GM12878 (cell line): ENCODE results near the gene NRSN2. TPM values are rescaled to one million over a fixed set of nuclear protein-coding genes. Genes with fewer than 3 reads are reported as not detected.
A peak's percentile ranks its signal among the peaks of the same experiment; 100 is the strongest.

Experiments used
- ATAC-seq: fragments of 200-7000 bp; cut with Tn5 transposase; 3 replicates; pipeline ENCODE4 v1.9.1; 2020; ENCODE audit warnings: mild to moderate bottlenecking, moderate library complexity
- BruUV-seq: library from RNA; stranded (reverse); fragments of 400-500 nt; replicated peaks from 2 replicates; lab custom pipeline; 2021; lab: Mats Ljungman, UMichigan
- CTCF ChIA-PET: fragments of 300-600 bp; sonication (Branson Sonifier 250); formaldehyde crosslinking; extraction: SDS; loops from one replicate; lab custom pipeline; 2021; ENCODE audit warnings: inconsistent platforms; lab: Yijun Ruan, JAX
- POLR2A ChIA-PET: fragments of 350-600 bp; formaldehyde crosslinking; extraction: SDS; loops from one replicate; lab custom pipeline; 2021; ENCODE audit warnings: inconsistent platforms; lab: Charles Lee
- RAD21 ChIA-PET: fragments of 300-600 bp; sonication (Branson Sonifier 250); formaldehyde crosslinking; loops from one replicate; lab custom pipeline; 2023; ENCODE audit warnings: antibody characterized with exemption; ENCODE audit not compliant: unreplicated experiment; lab: Charles Lee
- SMC1A ChIA-PET: fragments of 300-600 bp; sonication (Branson Sonifier 250); formaldehyde crosslinking; loops from one replicate; lab custom pipeline; 2023; ENCODE audit not compliant: unreplicated experiment, uncharacterized antibody; lab: Charles Lee
- DNase-seq: peaks from one replicate; pipeline ENCODE4 v3.0.0-alpha.2; 2011; ENCODE audit warnings: low read depth, low spot score
- FAIRE-seq: peaks from 3 replicates; lab custom pipeline; 2011; peaks lifted over from hg19 to GRCh38; lab: Jason Lieb, UNC
- H2AFZ ChIP-seq: 2 replicates; pipeline ENCODE4 v1.6.0; 2011; ENCODE audit warnings: low read depth, low read length, control low read depth; ENCODE audit not compliant: control insufficient read depth
- H3K27ac ChIP-seq: 2 replicates; pipeline ENCODE4 v1.5.1; 2011; ENCODE audit warnings: control low read depth; ENCODE audit not compliant: control insufficient read depth, insufficient read depth
- H3K27me3 ChIP-seq, 2 experiments: replicated peaks in 1 of 2; 2 replicates each; pipeline versions ENCODE4 v1.6.0 to v1.6.1; 2011; ENCODE audit warnings: low read length in 1 of 2; ENCODE audit not compliant: control insufficient read depth in 2 of 2, insufficient read depth in 2 of 2
- H3K36me3 ChIP-seq, 2 experiments: 2 replicates each; pipeline ENCODE4 v1.5.1; 2011; ENCODE audit warnings: low read length in 1 of 2; ENCODE audit not compliant: control insufficient read depth in 2 of 2, insufficient read depth in 2 of 2
- H3K4me1 ChIP-seq: 2 replicates; pipeline ENCODE4 v1.6.1; 2011; ENCODE audit warnings: mild to moderate bottlenecking, low read length, moderate library complexity, mixed read lengths; ENCODE audit not compliant: control insufficient read depth, insufficient read depth
- H3K4me2 ChIP-seq: 2 replicates; pipeline ENCODE4 v1.6.0; 2011; ENCODE audit warnings: control low read depth; ENCODE audit not compliant: control insufficient read depth, insufficient read depth
- H3K4me3 ChIP-seq: fragments of 200-600 bp; sonication (generic); 2 replicates; pipeline ENCODE4 v1.5.1; 2016
- H3K79me2 ChIP-seq: 2 replicates; pipeline ENCODE4 v1.6.0; 2011; ENCODE audit warnings: low read length; ENCODE audit not compliant: control insufficient read depth, insufficient read depth
- H3K9ac ChIP-seq: 2 replicates; pipeline ENCODE4 v1.8.0; 2011; ENCODE audit warnings: low read length, control low read depth, mixed read lengths; ENCODE audit not compliant: control insufficient read depth, insufficient read depth
- H3K9me3 ChIP-seq: replicated peaks from 3 replicates; pipeline ENCODE4 v1.5.1; 2011; ENCODE audit warnings: mild to moderate bottlenecking, low read length; ENCODE audit not compliant: control insufficient read depth, insufficient read depth
- H4K20me1 ChIP-seq: 2 replicates; pipeline ENCODE4 v1.6.0; 2011; ENCODE audit not compliant: control insufficient read depth, insufficient read depth
- BACH1 ChIP-seq: fragments of 450-650 bp; IDR thresholded peaks from 2 replicates; pipeline ENCODE4 v1.6.1; 2017; ENCODE audit warnings: mild to moderate bottlenecking, borderline replicate concordance
- BHLHE40 ChIP-seq, 2 experiments: fragments of 450-650 bp in 1 of 2; IDR thresholded peaks; 2 replicates each; pipeline ENCODE4 v1.6.1; 2011 to 2017; ENCODE audit warnings: low read depth in 2 of 2, borderline replicate concordance in 1 of 2, improper control_type of control experiment in 1 of 2, low read length in 1 of 2, mild to moderate bottlenecking in 1 of 2
- CHD2 ChIP-seq: IDR thresholded peaks from 2 replicates; pipeline ENCODE4 v1.6.1; 2011; ENCODE audit warnings: low read depth, low read length, improper control_type of control experiment, borderline replicate concordance
- EED ChIP-seq: sonication (generic); IDR thresholded peaks from 2 replicates; pipeline ENCODE4 v1.6.1; 2016; ENCODE audit warnings: antibody characterized with exemption, low read depth
- EP300 ChIP-seq, 2 experiments: fragments of 150-350 bp in 1 of 2; IDR thresholded peaks; 2 replicates each; pipeline ENCODE4 v1.6.1; 2011 to 2012; ENCODE audit warnings: low read depth in 2 of 2, low read length in 2 of 2, borderline replicate concordance in 1 of 2, improper control_type of control experiment in 1 of 2, inconsistent platforms in 1 of 2; ENCODE audit not compliant: control insufficient read depth in 1 of 2
- GATAD2B ChIP-seq: fragments of 450-650 bp; conservative IDR thresholded peaks from 2 replicates; pipeline ENCODE4 v1.6.1; 2017; ENCODE audit warnings: low read depth, mild to moderate bottlenecking, moderate library complexity
- IKZF1 ChIP-seq: fragments of 450-650 bp; conservative IDR thresholded peaks from 2 replicates; pipeline ENCODE4 v1.6.1; 2017; ENCODE audit warnings: antibody characterized with exemption, mild to moderate bottlenecking
- IKZF2 ChIP-seq, 2 experiments: fragments of 450-650 bp; IDR thresholded peaks; 2 replicates each; pipeline ENCODE4 v1.6.1; 2017; ENCODE audit warnings: mild to moderate bottlenecking in 2 of 2, moderate library complexity in 2 of 2
- KLF5 ChIP-seq: fragments of 450-650 bp; IDR thresholded peaks from 2 replicates; pipeline ENCODE4 v1.6.1; 2014; ENCODE audit warnings: mild to moderate bottlenecking; ENCODE audit not compliant: partially characterized antibody
- LARP7 ChIP-seq: fragments of 450-650 bp; IDR thresholded peaks from 2 replicates; pipeline ENCODE4 v1.6.1; 2017; ENCODE audit warnings: mild to moderate bottlenecking
- MAX ChIP-seq: IDR thresholded peaks from 2 replicates; pipeline ENCODE4 v1.6.1; 2012; ENCODE audit warnings: low read depth, low read length, improper control_type of control experiment
- NR2C1 ChIP-seq: fragments of 450-650 bp; IDR thresholded peaks from 2 replicates; pipeline ENCODE4 v1.6.1; 2017; ENCODE audit warnings: antibody characterized with exemption, mild to moderate bottlenecking, moderate library complexity
- NRF1 ChIP-seq: conservative IDR thresholded peaks from 2 replicates; pipeline ENCODE4 v1.6.1; 2011; ENCODE audit warnings: mild to moderate bottlenecking, low read depth, low read length, improper control_type of control experiment
- PAX5 ChIP-seq: IDR thresholded peaks from 2 replicates; pipeline ENCODE4 v1.6.1; 2011; ENCODE audit warnings: low read depth, low read length, borderline replicate concordance
- POLR2A ChIP-seq: IDR thresholded peaks from 2 replicates; pipeline ENCODE4 v1.6.1; 2011; ENCODE audit warnings: low read depth, mild to moderate bottlenecking, low read length
- RB1 ChIP-seq: fragments of 450-650 bp; formaldehyde crosslinking; IDR thresholded peaks from 2 replicates; pipeline ENCODE4 v1.6.1; 2017; ENCODE audit warnings: mild to moderate bottlenecking, borderline replicate concordance
- RCOR1 ChIP-seq: conservative IDR thresholded peaks from 2 replicates; pipeline ENCODE4 v1.6.1; 2012; ENCODE audit warnings: low read depth, low read length, improper control_type of control experiment
- SIN3A ChIP-seq: IDR thresholded peaks from 2 replicates; pipeline ENCODE4 v1.6.1; 2012; ENCODE audit warnings: low read depth, low read length, improper control_type of control experiment
- SP1 ChIP-seq: IDR thresholded peaks from one replicate; pipeline ENCODE4 v1.6.1; 2011; ENCODE audit warnings: low read depth, low read length
- TCF12 ChIP-seq: IDR thresholded peaks from 2 replicates; pipeline ENCODE4 v1.6.1; 2011; ENCODE audit warnings: low read depth, mild to moderate bottlenecking, low read length
- ZNF207 ChIP-seq: fragments of 450-650 bp; IDR thresholded peaks from 2 replicates; pipeline ENCODE4 v1.6.1; 2014; ENCODE audit warnings: antibody characterized with exemption, mild to moderate bottlenecking, borderline replicate concordance
- WGBS: methylation state at CpG from one replicate; pipeline ENCODE4 v1.1.6; 2016; ENCODE audit warnings: low lambda C conversion rate; ENCODE audit not compliant: insufficient replicate concordance, insufficient coverage; ENCODE audit errors: missing lambda C conversion rate; 5-methylcytosine and 5-hydroxymethylcytosine counted together
- in situ Hi-C: fragments of 300-500 bp; cut with MboI; formaldehyde crosslinking; loops from 9 replicates; pipeline ENCODE4 v1.14.3; 2018; ENCODE audit warnings: mixed read lengths
- intact Hi-C: fragments of 100-400 bp; cut with micrococcal nuclease; formaldehyde crosslinking; loops from one replicate; pipeline ENCODE4 v1.14.2; 2022; ENCODE audit not compliant: unreplicated experiment
- polyA plus RNA-seq, 11 experiments: library from polyadenylated mRNA; depleted of rRNA in 4 of 11; unstranded in 6 of 11; stranded (reverse) in 5 of 11; fragments of >200 nt; fragmentation: Nextera tagmentation in 4 of 11; fragmentation: Illumina TruSeq in 1 of 11; extraction: Ambion mirVana in 4 of 11; extraction: Trizol in 1 of 11; gene quantifications; 1 replicate in 1 of 11; 2 replicates in 10 of 11; pipeline versions ENCODE4 v1.2.1 to v1.2.3, GENCODE V29; 2011 to 2016; ENCODE audit warnings: inconsistent platforms in 2 of 11, missing spikeins in 2 of 11, low read depth in 1 of 11
- total RNA-seq, 4 experiments: library from RNA; depleted of rRNA in 3 of 4; stranded (reverse); fragments of >200 nt in 3 of 4; fragmentation: Illumina TruSeq in 1 of 4; extraction: Trizol in 1 of 4; gene quantifications; 2 replicates each; pipeline versions ENCODE4 v1.2.1 to v1.2.3, GENCODE V29; 2013 to 2021

NRSN2 gene
- total and polyA plus RNA-seq, 10 of the 15 experiments (the other 5 are each of a cell fraction or from before 2014, with no cell fraction given) = 6.2 to 32.4 (median 13.0) TPM

DNA sequence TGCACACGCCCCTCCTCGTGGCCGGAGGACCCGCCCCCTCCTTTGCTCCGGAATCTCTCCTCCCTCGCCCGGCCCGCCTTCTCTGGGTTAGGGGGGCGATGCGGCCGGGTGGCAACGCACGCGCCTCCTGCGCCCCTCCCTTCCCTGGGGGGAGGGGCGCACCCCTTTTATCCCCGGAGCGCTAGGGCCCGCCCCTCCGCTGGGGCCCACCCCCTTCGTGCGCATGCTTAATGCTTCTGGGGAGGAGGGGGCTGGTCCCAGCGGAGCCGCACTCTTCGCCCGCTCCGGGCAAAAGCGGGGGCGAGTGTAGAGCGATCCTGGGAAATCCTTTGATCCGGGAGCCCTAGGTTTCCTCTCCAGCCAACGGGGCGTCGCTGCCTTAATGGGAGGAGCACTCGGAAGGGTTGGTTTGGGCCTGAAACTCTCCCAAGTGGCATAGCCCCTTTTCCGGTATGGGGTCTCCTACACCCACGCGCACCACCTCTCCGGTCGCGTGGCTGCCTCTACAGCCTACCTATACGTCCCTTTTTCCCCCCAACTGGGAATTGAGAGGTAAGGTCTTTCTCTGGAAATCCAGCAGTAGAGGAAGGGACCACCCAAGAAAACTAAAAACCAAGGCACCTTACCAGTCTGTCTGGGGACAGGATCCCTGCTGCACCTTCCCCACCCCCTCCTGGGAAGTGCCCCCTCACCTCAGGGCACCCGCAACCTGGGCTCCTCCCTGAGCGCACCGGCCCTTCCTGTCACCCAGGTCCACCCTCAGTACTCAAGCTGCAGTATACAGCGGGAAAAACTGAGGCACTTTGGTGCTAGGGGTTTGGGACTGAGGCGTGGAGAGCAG is 19.5 kb upstream of the NRSN2 start:
- TSS peak; percentile 80 for BruUV-seq
- TF ChIP-seq CHD2 (peak; percentile 85), ZNF207 (no peak), NR2C1 (peak; percentile 63), KLF5 (no peak), EED (0 out of 2 replicates have a peak, but pooled peaks have one; percentile 7), MAX (peak; percentile 71), BHLHE40 (IDR thresholded peaks at IDR 0.05; ENCODE audit: borderline replicate concordance in 1 of 2, low read depth in 2 of 2, low read length in 1 of 2) (peak; percentile 84 to 93; a peak in 3 of 4 replicates), BACH1 (peak; percentile 23; the same call in 1 of the 2 replicates), LARP7 (no peak; the same call in 1 of the 2 replicates), IKZF1 (peak; percentile 44; the same call in 1 of the 2 replicates), RB1 (peak; percentile 69; the same call in 1 of the 2 replicates), SIN3A (0 out of 2 replicates have a peak, but pooled peaks have one; percentile 18), PAX5 (0 out of 2 replicates have a peak, but pooled peaks have one; percentile 42), GATAD2B (peak; percentile 63), IKZF2 (IDR thresholded peaks at IDR 0.05) (0 out of 4 replicates have a peak, but pooled peaks have one; percentile 18 to 25), RCOR1 (0 out of 2 replicates have a peak, but pooled peaks have one; percentile 36), SP1 (peak; percentile 51), TCF12 (no peak), POLR2A (peak; percentile 66), NRF1 (peak; percentile 60), EP300 (IDR thresholded peaks at IDR 0.05; ENCODE audit: borderline replicate concordance in 1 of 2, control insufficient read depth in 1 of 2, low read depth in 2 of 2, low read length in 2 of 2) (0 out of 4 replicates have a peak, but pooled peaks of 1 of the 2 experiments have one; percentile 0)

More for the DNA sequence above, 19.5 kb upstream of the NRSN2 start:
- peak overlapping the region; percentile 85 for H3K4me3 ChIP-seq
- H3K79me2 ChIP-seq = peaks cover 11% of the 10 kb centered on the region
- peak overlapping the region; percentile 78 for H2AFZ ChIP-seq
- H3K9ac ChIP-seq = peak overlapping the region; percentile 57
- ChIA-PET RAD21 (interaction anchor here (0.7 kb wide), 1 partner anchor 20 kb away, joined by 3 read pairs; no protein-coding TSS in a partner anchor), CTCF (interaction anchor here (1.6 to 4.6 kb wide), 2 partner anchors 62 to 117 kb away, joined by 5 to 59 read pairs; no protein-coding TSS in a partner anchor), POLR2A (interaction anchor here (1.2 kb wide), 1 partner anchor 29 kb away, joined by 3 read pairs; no protein-coding TSS in a partner anchor), SMC1A (no interaction called here)
- in situ Hi-C loops (no loop called here), intact Hi-C loops (loop anchor here (1.0 kb wide), 1 partner anchor 37 kb away; the partner anchor contains the start of gene C20orf96)
- H3K27me3 ChIP-seq = no peaks in the 10 kb centered on the region
- peak; percentile 37 for ATAC-seq
- peaks cover 15% of the 10 kb centered on the region for H3K4me1 ChIP-seq
- FAIRE-seq = no peak
- peak overlapping the region; percentile 34 for H3K27ac ChIP-seq
- H3K36me3 ChIP-seq = no peaks in the 10 kb centered on the region; a peak in 1 of 4 replicates
- H4K20me1 ChIP-seq = peaks cover 4% of the 10 kb centered on the region
- peak; percentile 68 for DNase-seq
- peak overlapping the region; percentile 84 for H3K4me2 ChIP-seq
- H3K9me3 ChIP-seq = no peaks in the 10 kb centered on the region
- WGBS = 13% methylated on average over 39 of the region's 47 CpGs
